IMR-90 (cell line): ENCODE results near the gene DSTYK. TPM values are rescaled to one million over a fixed set of nuclear protein-coding genes. Genes with fewer than 3 reads are reported as not detected.

Experiments
- ATAC-seq: fragments of 200-7000 bp; cut with Tn5 transposase; 2 replicates; pipeline ENCODE4 v1.9.1; 2020; ENCODE audit warnings: low read depth, mild to moderate bottlenecking, moderate library complexity
- BruUV-seq: library from RNA; stranded (reverse); fragments of 400-500 nt; replicated peaks from 2 replicates; lab custom pipeline; 2021; lab: Mats Ljungman, UMichigan
- CTCF ChIA-PET: fragments of 300-600 bp; formaldehyde crosslinking; extraction: SDS; loops from one replicate; lab custom pipeline; 2021; ENCODE audit warnings: antibody characterized with exemption; lab: Yijun Ruan, JAX
- POLR2A ChIA-PET: fragments of 300-600 bp; sonication (Branson Sonifier 250); formaldehyde crosslinking; loops from one replicate; lab custom pipeline; 2022; ENCODE audit warnings: antibody characterized with exemption; ENCODE audit not compliant: unreplicated experiment; lab: Charles Lee
- DNase-seq: peaks from one replicate; pipeline ENCODE4 v3.0.0; 2013
- H2AFZ ChIP-seq: replicated peaks from 2 replicates; pipeline ENCODE3; 2013; ENCODE audit warnings: low read length, mild to moderate bottlenecking; ENCODE audit not compliant: poor library complexity
- H2AK5ac ChIP-seq: 2 replicates; pipeline ENCODE4 v1.6.1; 2013; ENCODE audit warnings: low read depth, low read length, inconsistent platforms
- H2AK9ac ChIP-seq: replicated peaks from 2 replicates; pipeline ENCODE3; 2013; ENCODE audit warnings: mild to moderate bottlenecking, low read depth, low read length, moderate library complexity; ENCODE audit not compliant: poor library complexity
- H2BK120ac ChIP-seq: 2 replicates; pipeline ENCODE4 v1.6.1; 2013; ENCODE audit warnings: low read depth, low read length, inconsistent platforms
- H2BK15ac ChIP-seq: 3 replicates; pipeline ENCODE4 v1.6.1; 2013; ENCODE audit warnings: low read depth, low read length, inconsistent platforms
- H2BK20ac ChIP-seq: 2 replicates; pipeline ENCODE4 v1.6.1; 2013; ENCODE audit warnings: low read depth, mild to moderate bottlenecking, inconsistent platforms, low read length, moderate library complexity
- H2BK5ac ChIP-seq: 2 replicates; pipeline ENCODE4 v1.6.1; 2013; ENCODE audit warnings: mild to moderate bottlenecking, low read depth, low read length, inconsistent platforms; ENCODE audit not compliant: poor library complexity, severe bottlenecking
- H3K14ac ChIP-seq: replicated peaks from 2 replicates; pipeline ENCODE4 v1.6.1; 2013; ENCODE audit warnings: low read depth, low read length, inconsistent platforms
- H3K18ac ChIP-seq: 2 replicates; pipeline ENCODE4 v1.6.1; 2013; ENCODE audit warnings: low read depth, low read length, control low read depth
- H3K23ac ChIP-seq: 2 replicates; pipeline ENCODE4 v1.6.1; 2013; ENCODE audit warnings: low read depth, low read length, inconsistent platforms
- H3K27ac ChIP-seq: 2 replicates; pipeline ENCODE4 v1.5.1; 2013; ENCODE audit warnings: mild to moderate bottlenecking, control low read depth, low read length; ENCODE audit not compliant: insufficient read depth
- H3K27me3 ChIP-seq: 2 replicates; pipeline ENCODE4 v1.6.1; 2013; ENCODE audit warnings: low read length; ENCODE audit not compliant: control insufficient read depth, insufficient read depth
- H3K36me3 ChIP-seq: 2 replicates; pipeline ENCODE4 v1.6.1; 2013; ENCODE audit warnings: low read length, mixed read lengths; ENCODE audit not compliant: control insufficient read depth, insufficient read depth
- H3K4ac ChIP-seq: 2 replicates; pipeline ENCODE4 v1.6.1; 2013; ENCODE audit warnings: low read depth, low read length, inconsistent platforms
- H3K4me1 ChIP-seq: 2 replicates; pipeline ENCODE4 v1.6.1; 2013; ENCODE audit warnings: low read length, mixed read lengths; ENCODE audit not compliant: control insufficient read depth, insufficient read depth
- H3K4me2 ChIP-seq: 2 replicates; pipeline ENCODE4 v1.6.1; 2013; ENCODE audit warnings: low read depth, mild to moderate bottlenecking, control low read depth, low read length, moderate library complexity
- H3K4me3 ChIP-seq: 2 replicates; pipeline ENCODE4 v1.5.1; 2013; ENCODE audit warnings: low read depth, mild to moderate bottlenecking, control low read depth, low read length, moderate library complexity; ENCODE audit not compliant: insufficient read depth
- H3K56ac ChIP-seq: 2 replicates; pipeline ENCODE4 v1.6.1; 2013; ENCODE audit warnings: low read length, inconsistent platforms; ENCODE audit not compliant: insufficient read depth; ENCODE audit errors: extremely low read depth
- H3K79me1 ChIP-seq, 2 experiments: 2 replicates each; pipeline ENCODE4 v1.6.1; 2013; ENCODE audit warnings: low read length in 2 of 2, inconsistent platforms in 1 of 2, low read depth in 1 of 2
- H3K9ac ChIP-seq: 2 replicates; pipeline ENCODE4 v1.6.1; 2013; ENCODE audit warnings: low read depth, low read length, control low read depth
- H3K9me1 ChIP-seq: 2 replicates; pipeline ENCODE4 v1.6.1; 2013; ENCODE audit warnings: low read length, inconsistent platforms; ENCODE audit not compliant: insufficient read depth
- H3K9me3 ChIP-seq: 2 replicates; pipeline ENCODE4 v1.6.1; 2013; ENCODE audit warnings: low read length; ENCODE audit not compliant: control insufficient read depth, insufficient read depth
- H4K20me1 ChIP-seq: 2 replicates; pipeline ENCODE4 v1.6.1; 2013; ENCODE audit warnings: low read length, inconsistent platforms; ENCODE audit not compliant: insufficient read depth
- H4K5ac ChIP-seq: 2 replicates; pipeline ENCODE4 v1.6.1; 2013; ENCODE audit warnings: mild to moderate bottlenecking, low read depth, low read length, control low read depth
- H4K8ac ChIP-seq, 2 experiments: 2 replicates each; pipeline ENCODE4 v1.6.1; 2013; ENCODE audit warnings: low read depth in 2 of 2, low read length in 2 of 2, control low read depth in 1 of 2, inconsistent platforms in 1 of 2
- H4K91ac ChIP-seq: 2 replicates; pipeline ENCODE4 v1.6.1; 2013; ENCODE audit warnings: low read depth, low read length, inconsistent platforms; ENCODE audit not compliant: insufficient read depth
- CEBPB ChIP-seq: IDR thresholded peaks from 2 replicates; pipeline ENCODE4 v1.6.1; 2012; ENCODE audit warnings: low read depth, low read length, improper control_type of control experiment
- ELK1 ChIP-seq: fragments of 150-350 bp; IDR thresholded peaks from 2 replicates; pipeline ENCODE4 v1.6.1; 2016; ENCODE audit warnings: low read depth, mild to moderate bottlenecking, low read length, moderate library complexity, borderline replicate concordance
- FOS ChIP-seq: fragments of 150-350 bp; IDR thresholded peaks from 2 replicates; pipeline ENCODE4 v1.6.1; 2016; ENCODE audit warnings: low read depth, low read length
- MAFK ChIP-seq: IDR thresholded peaks from 2 replicates; pipeline ENCODE4 v1.6.1; 2012; ENCODE audit warnings: low read depth, low read length, improper control_type of control experiment
- MAZ ChIP-seq: IDR thresholded peaks from 2 replicates; pipeline ENCODE4 v1.6.1; 2012; ENCODE audit warnings: low read depth, mild to moderate bottlenecking, low read length, improper control_type of control experiment, moderate library complexity, borderline replicate concordance
- MXI1 ChIP-seq: IDR thresholded peaks from 2 replicates; pipeline ENCODE4 v1.6.1; 2012; ENCODE audit warnings: low read depth, mild to moderate bottlenecking, low read length, moderate library complexity, borderline replicate concordance
- NFE2L2 ChIP-seq: fragments of 150-350 bp; IDR thresholded peaks from 2 replicates; pipeline ENCODE4 v1.6.1; 2016; ENCODE audit warnings: low read depth, mild to moderate bottlenecking, low read length
- POLR2A ChIP-seq: IDR thresholded peaks from 2 replicates; pipeline ENCODE4 v1.6.1; 2012; ENCODE audit warnings: mild to moderate bottlenecking, low read depth, low read length
- RAD21 ChIP-seq: IDR thresholded peaks from 2 replicates; pipeline ENCODE4 v1.6.1; 2012; ENCODE audit warnings: low read length, improper control_type of control experiment
- RCOR1 ChIP-seq: IDR thresholded peaks from 2 replicates; pipeline ENCODE4 v1.6.1; 2012; ENCODE audit warnings: mild to moderate bottlenecking, low read length, improper control_type of control experiment; ENCODE audit not compliant: insufficient replicate concordance
- RFX5 ChIP-seq: IDR thresholded peaks from 2 replicates; pipeline ENCODE4 v1.8.0; 2012; ENCODE audit warnings: low read depth, mild to moderate bottlenecking, low read length, moderate library complexity
- SMC3 ChIP-seq: fragments of 150-350 bp; IDR thresholded peaks from 2 replicates; pipeline ENCODE4 v1.6.1; 2016; ENCODE audit warnings: low read depth, mild to moderate bottlenecking, antibody characterized with exemption, low read length, moderate library complexity
- USF2 ChIP-seq: fragments of 150-350 bp; IDR thresholded peaks from 2 replicates; pipeline ENCODE4 v1.6.1; 2017; ENCODE audit warnings: mild to moderate bottlenecking, antibody characterized with exemption, low read length, low read depth
- whole genome bisulfite sequencing, 2 experiments: methylation state at CpG; one replicate each; pipeline versions ENCODE4 v1.1.5 to v1.1.7; 2013; ENCODE audit warnings: missing lambda C conversion rate in 2 of 2; ENCODE audit not compliant: insufficient read length in 1 of 2; ENCODE audit errors: extremely low coverage in 2 of 2; 5-methylcytosine and 5-hydroxymethylcytosine counted together
- dilution Hi-C: fragments of 300-500 bp; cut with HindIII; formaldehyde crosslinking; loops from one replicate; pipeline ENCODE4 v1.14.3; 2018; ENCODE audit warnings: low sequenced_read_pairs; ENCODE audit not compliant: unreplicated experiment
- in situ Hi-C: fragments of 300-500 bp; cut with MboI; formaldehyde crosslinking; loops from 3 replicates; pipeline ENCODE4 v1.14.3; 2019; ENCODE audit warnings: low sequenced_read_pairs, inconsistent platforms, mixed read lengths
- intact Hi-C: fragments of 100-400 bp; cut with micrococcal nuclease; formaldehyde crosslinking; loops from 2 replicates; pipeline ENCODE4 v1.10.0; 2022
- polyA plus RNA-seq, 3 experiments: library from polyadenylated mRNA; depleted of rRNA; stranded (reverse); fragments of >200 nt; gene quantifications; 2 replicates each; pipeline ENCODE4 v1.2.3, GENCODE V29; 2012; ENCODE audit warnings: low replicate concordance in 1 of 3
- total RNA-seq: library from RNA; depleted of rRNA; stranded (reverse); fragments of >200 nt; gene quantifications from 2 replicates; pipeline ENCODE4 v1.2.3, GENCODE V29; 2012

Gene DSTYK
- total and polyA plus RNA-seq, 2 of the 4 experiments (the other 2 are of a cell fraction), result 8.0 to 18.3 TPM

GRCh38 chr1:205235951-205236350 is 24.4 kb upstream of the DSTYK start:
- Histone ChIP-seq H3K4ac (no peak overlapping the region), H3K4me2 (no peak overlapping the region), H3K14ac (no peak overlapping the region), H2AK5ac (no peak overlapping the region), H3K18ac (no peak overlapping the region), H2BK15ac (no peak overlapping the region), H3K23ac (no peak overlapping the region), H3K9ac (no peak overlapping the region), H3K79me1 (no peaks in the 10 kb centered on the region; a peak in 1 of 4 replicates), H3K36me3 (no peaks in the 10 kb centered on the region), H3K9me3 (no peaks in the 10 kb centered on the region), H2AFZ (no peak overlapping the region), H4K8ac (no peak overlapping the region), H2BK20ac (no peak overlapping the region), H2AK9ac (no peak overlapping the region), H2BK120ac (no peak overlapping the region), H4K20me1 (no peaks in the 10 kb centered on the region), H3K27me3 (no peaks in the 10 kb centered on the region), H3K56ac (no peak overlapping the region), H3K9me1 (peaks cover 4% of the 10 kb centered on the region; the same call in 1 of the 2 replicates), H3K4me3 (no peak overlapping the region), H2BK5ac (no peak overlapping the region), H3K4me1 (peaks cover 8% of the 10 kb centered on the region), H4K91ac (no peak overlapping the region), H3K27ac (no peak overlapping the region), H4K5ac (no peak overlapping the region)
- BruUV-seq, result no TSS peak
- intact Hi-C loops, result no loop called here
- ATAC-seq (no peak), DNase-seq (no peak)
- ChIA-PET CTCF (no interaction called here), POLR2A (no interaction called here)
- dilution Hi-C loops, result no loop called here
- TF ChIP-seq SMC3 (no peak), RCOR1 (no peak), ELK1 (no peak), RAD21 (no peak), MAFK (no peak), RFX5 (no peak), NFE2L2 (no peak), MAZ (no peak), FOS (no peak), MXI1 (no peak), POLR2A (no peak), CEBPB (no peak), USF2 (no peak)
- WGBS, 2 experiments, result no CpG with 5 or more reads among the region's 6 CpGs
- in situ Hi-C loops, result no loop called here
